ENCODE results near the gene ANAPC7.

Gene ANAPC7

GRCh38 chr12:110329710-110330109 is 73.8 kb downstream of the ANAPC7 start:
- DNase-seq (no peak), ATAC-seq (ENCODE audit: insufficient read depth, low read depth) (no peak)
- Histone ChIP-seq H3K4me2 (ENCODE audit: insufficient read depth, low read length) (no peak overlapping the region), H3K36me3 (ENCODE audit: insufficient read depth, low read length) (peaks cover 95% of the 10 kb centered on the region), H3K9ac (ENCODE audit: low read depth, low read length) (no peak overlapping the region), H3K79me2 (ENCODE audit: insufficient read depth, low read length) (peaks cover 56% of the 10 kb centered on the region), H2AFZ (ENCODE audit: low read depth, low read length) (no peak overlapping the region), H4K20me1 (ENCODE audit: insufficient read depth, low read length) (peaks cover 13% of the 10 kb centered on the region), H3K4me1 (ENCODE audit: insufficient read depth, low read length) (no peaks in the 10 kb centered on the region), H3K9me3 (ENCODE audit: insufficient read depth, low read length, severe bottlenecking) (no peaks in the 10 kb centered on the region), H3K27me3 (ENCODE audit: insufficient read depth, low read length, poor library complexity) (no peaks in the 10 kb centered on the region), H3K27ac (ENCODE audit: low read length) (no peak overlapping the region), H3K4me3 (ENCODE audit: low read depth in 1 of 2, low read length in 2 of 2) (no peak overlapping the region)
- no peak for TF ChIP-seq CTCF (IDR thresholded peaks at IDR 0.05; ENCODE audit: borderline replicate concordance, extremely low read depth, low read length, poor library complexity, severe bottlenecking)
- TF ChIP-seq EZH2 (IDR thresholded peaks at IDR 0.05; ENCODE audit: borderline replicate concordance, low read depth, low read length, severe bottlenecking): no peak
